Ishikawa (cell line): ENCODE results near the gene TACSTD2.

Source experiments
- CEBPB ChIP-seq: IDR thresholded peaks from 2 replicates; pipeline ENCODE4 v1.6.1; 2012
- CREB1 ChIP-seq: IDR thresholded peaks from 2 replicates; pipeline ENCODE4 v1.6.1; 2012; ENCODE audit warnings: low read depth
- EGR1 ChIP-seq: IDR thresholded peaks from 2 replicates; pipeline ENCODE4 v1.6.1; 2012
- EP300 ChIP-seq: IDR thresholded peaks from 2 replicates; pipeline ENCODE4 v1.6.1; 2012; ENCODE audit warnings: borderline replicate concordance
- FOXM1 ChIP-seq: IDR thresholded peaks from 2 replicates; pipeline ENCODE4 v1.6.1; 2012; ENCODE audit warnings: low read depth, borderline replicate concordance
- NFIC ChIP-seq: IDR thresholded peaks from 2 replicates; pipeline ENCODE4 v1.6.1; 2012
- RAD21 ChIP-seq: IDR thresholded peaks from 2 replicates; pipeline ENCODE4 v1.6.1; 2012; ENCODE audit warnings: low read depth
- TAF1 ChIP-seq: IDR thresholded peaks from 2 replicates; pipeline ENCODE4 v1.6.1; 2012; ENCODE audit warnings: low read depth, mild to moderate bottlenecking
- TCF12 ChIP-seq: IDR thresholded peaks from 2 replicates; pipeline ENCODE4 v1.6.1; 2012; ENCODE audit warnings: low read depth
- TEAD4 ChIP-seq: IDR thresholded peaks from 2 replicates; pipeline ENCODE4 v1.6.1; 2012
- YY1 ChIP-seq: IDR thresholded peaks from 2 replicates; pipeline ENCODE4 v1.6.1; 2012; ENCODE audit warnings: low read depth
- ZBTB7A ChIP-seq: IDR thresholded peaks from 2 replicates; pipeline ENCODE4 v1.6.1; 2012; ENCODE audit warnings: low read depth
- TF ChIP-seq, protein P1 (sequence below): IDR thresholded peaks from 2 replicates; pipeline ENCODE4 v1.6.1; 2012
- TF ChIP-seq, protein P2 (sequence below): IDR thresholded peaks from 2 replicates; pipeline ENCODE4 v1.6.1; 2012
- TF ChIP-seq, protein P3 (sequence below): IDR thresholded peaks from 2 replicates; pipeline ENCODE4 v1.6.1; 2012; ENCODE audit warnings: low read depth, mild to moderate bottlenecking

The TACSTD2 gene

DNA sequence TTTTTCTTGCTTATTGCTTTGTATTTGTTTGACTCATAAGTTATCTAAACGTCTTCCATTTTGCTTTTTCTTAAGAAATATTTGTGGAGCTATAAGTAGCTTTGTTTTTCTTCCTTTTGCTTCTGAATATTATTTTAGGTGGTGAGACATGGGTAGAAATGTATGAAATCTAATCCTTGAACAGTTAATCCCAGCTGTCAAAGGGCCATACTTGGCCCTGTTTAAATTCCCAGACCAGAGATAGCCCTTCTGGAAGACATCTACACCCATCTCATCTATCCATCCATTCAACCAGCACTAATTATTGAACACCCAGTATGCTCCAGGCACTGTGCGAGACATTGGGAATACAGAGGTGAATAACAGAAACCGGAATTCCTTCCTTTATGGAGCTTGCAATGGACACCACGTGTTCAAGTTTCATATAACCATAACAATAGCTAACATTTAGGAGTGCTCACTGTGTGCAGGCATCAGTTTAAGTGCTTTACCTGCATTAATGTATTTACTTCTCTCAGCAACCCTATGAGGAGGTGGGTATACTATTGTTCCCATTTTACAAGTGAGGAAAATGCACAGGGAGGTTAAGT is 8.7 kb downstream of the TACSTD2 start:
- TF ChIP-seq, protein P1, sequence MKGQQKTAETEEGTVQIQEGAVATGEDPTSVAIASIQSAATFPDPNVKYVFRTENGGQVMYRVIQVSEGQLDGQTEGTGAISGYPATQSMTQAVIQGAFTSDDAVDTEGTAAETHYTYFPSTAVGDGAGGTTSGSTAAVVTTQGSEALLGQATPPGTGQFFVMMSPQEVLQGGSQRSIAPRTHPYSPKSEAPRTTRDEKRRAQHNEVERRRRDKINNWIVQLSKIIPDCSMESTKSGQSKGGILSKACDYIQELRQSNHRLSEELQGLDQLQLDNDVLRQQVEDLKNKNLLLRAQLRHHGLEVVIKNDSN = peak; percentile 55; the same call in 1 of the 2 replicates
- TF ChIP-seq, protein P2, sequence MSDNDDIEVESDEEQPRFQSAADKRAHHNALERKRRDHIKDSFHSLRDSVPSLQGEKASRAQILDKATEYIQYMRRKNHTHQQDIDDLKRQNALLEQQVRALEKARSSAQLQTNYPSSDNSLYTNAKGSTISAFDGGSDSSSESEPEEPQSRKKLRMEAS = peak; percentile 31; the same call in 1 of the 2 replicates
- TF ChIP-seq FOXM1 = no peak

DNA sequence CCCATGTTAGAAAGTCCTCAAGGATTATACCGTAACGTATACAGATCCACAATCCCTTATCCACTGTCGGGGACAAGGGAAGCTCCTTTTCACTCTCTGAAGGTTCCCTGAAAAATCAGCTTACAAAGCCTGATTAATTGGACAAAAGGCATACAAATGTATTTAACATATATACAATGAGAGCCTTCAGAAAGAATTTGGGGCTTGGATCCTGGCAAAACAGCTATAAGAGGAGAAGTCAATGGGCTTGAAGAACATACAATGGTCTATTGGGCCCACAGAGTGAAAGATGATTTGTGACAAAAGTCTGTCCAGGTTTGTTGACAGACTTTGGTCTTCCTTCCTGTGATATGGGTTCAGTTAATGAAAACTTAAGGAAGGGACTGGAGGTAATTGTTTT is 10.7 kb downstream of the TACSTD2 start:
- TF ChIP-seq, protein P2 = no peak
- TF ChIP-seq YY1 (no peak), FOXM1 (no peak), TCF12 (no peak), TAF1 (no peak), RAD21 (no peak), TEAD4 (no peak), CEBPB (no peak), EGR1 (no peak), ZBTB7A (no peak), CREB1 (no peak)
- TF ChIP-seq, protein P1 = no peak

DNA sequence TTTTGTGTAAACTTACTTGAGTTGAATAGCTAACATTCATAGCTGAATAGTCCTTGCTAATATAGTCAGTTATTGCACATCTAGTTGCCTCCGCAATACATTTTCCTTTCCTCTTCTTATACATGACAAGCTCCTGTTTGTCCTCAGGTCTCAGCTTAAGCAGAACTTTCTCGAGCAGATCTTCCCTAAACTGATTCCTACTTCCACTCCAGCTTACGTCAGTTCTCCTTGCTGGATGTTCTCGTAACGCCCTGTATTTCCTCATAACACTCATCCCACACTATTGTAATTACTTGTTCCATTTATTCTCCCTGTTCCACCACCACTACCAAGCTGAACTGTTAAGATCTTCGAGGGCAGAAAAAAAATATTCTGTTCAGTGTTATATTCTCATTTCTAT is 15.4 kb downstream of the TACSTD2 start:
- TF ChIP-seq TAF1 = no peak
- TF ChIP-seq NFIC = no peak
- TF ChIP-seq, protein P1 = no peak
- no peak for TF ChIP-seq EP300
- TF ChIP-seq FOXM1 = no peak
- TF ChIP-seq, protein P3, sequence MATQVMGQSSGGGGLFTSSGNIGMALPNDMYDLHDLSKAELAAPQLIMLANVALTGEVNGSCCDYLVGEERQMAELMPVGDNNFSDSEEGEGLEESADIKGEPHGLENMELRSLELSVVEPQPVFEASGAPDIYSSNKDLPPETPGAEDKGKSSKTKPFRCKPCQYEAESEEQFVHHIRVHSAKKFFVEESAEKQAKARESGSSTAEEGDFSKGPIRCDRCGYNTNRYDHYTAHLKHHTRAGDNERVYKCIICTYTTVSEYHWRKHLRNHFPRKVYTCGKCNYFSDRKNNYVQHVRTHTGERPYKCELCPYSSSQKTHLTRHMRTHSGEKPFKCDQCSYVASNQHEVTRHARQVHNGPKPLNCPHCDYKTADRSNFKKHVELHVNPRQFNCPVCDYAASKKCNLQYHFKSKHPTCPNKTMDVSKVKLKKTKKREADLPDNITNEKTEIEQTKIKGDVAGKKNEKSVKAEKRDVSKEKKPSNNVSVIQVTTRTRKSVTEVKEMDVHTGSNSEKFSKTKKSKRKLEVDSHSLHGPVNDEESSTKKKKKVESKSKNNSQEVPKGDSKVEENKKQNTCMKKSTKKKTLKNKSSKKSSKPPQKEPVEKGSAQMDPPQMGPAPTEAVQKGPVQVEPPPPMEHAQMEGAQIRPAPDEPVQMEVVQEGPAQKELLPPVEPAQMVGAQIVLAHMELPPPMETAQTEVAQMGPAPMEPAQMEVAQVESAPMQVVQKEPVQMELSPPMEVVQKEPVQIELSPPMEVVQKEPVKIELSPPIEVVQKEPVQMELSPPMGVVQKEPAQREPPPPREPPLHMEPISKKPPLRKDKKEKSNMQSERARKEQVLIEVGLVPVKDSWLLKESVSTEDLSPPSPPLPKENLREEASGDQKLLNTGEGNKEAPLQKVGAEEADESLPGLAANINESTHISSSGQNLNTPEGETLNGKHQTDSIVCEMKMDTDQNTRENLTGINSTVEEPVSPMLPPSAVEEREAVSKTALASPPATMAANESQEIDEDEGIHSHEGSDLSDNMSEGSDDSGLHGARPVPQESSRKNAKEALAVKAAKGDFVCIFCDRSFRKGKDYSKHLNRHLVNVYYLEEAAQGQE = no peak
- TF ChIP-seq EGR1 = no peak
- no peak for TF ChIP-seq TCF12
- no peak for TF ChIP-seq RAD21
- TF ChIP-seq, protein P2 = no peak
- no peak for TF ChIP-seq CEBPB
- no peak for TF ChIP-seq ZBTB7A
- TF ChIP-seq CREB1 = no peak
- TF ChIP-seq YY1 = no peak
- TF ChIP-seq TEAD4 = no peak

DNA sequence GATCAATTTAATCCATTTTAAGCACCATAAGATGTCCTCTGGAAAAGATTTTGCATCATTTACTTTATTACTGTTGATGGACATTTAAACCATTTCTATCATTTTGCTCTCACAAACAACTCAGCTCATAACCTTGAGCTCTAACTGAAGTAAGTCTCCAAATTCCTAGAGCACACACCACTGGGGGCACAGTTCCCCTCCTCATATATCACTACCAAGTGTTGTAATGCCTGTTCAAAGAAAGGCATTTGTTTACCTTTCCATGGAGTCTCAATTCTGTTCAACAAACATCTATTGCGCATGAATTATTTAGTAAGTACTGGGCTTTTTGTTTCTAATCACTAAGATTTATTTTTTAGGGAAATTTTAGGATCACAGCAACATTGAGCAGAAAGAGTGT is 21.7 kb downstream of the TACSTD2 start:
- no peak for TF ChIP-seq TCF12

DNA sequence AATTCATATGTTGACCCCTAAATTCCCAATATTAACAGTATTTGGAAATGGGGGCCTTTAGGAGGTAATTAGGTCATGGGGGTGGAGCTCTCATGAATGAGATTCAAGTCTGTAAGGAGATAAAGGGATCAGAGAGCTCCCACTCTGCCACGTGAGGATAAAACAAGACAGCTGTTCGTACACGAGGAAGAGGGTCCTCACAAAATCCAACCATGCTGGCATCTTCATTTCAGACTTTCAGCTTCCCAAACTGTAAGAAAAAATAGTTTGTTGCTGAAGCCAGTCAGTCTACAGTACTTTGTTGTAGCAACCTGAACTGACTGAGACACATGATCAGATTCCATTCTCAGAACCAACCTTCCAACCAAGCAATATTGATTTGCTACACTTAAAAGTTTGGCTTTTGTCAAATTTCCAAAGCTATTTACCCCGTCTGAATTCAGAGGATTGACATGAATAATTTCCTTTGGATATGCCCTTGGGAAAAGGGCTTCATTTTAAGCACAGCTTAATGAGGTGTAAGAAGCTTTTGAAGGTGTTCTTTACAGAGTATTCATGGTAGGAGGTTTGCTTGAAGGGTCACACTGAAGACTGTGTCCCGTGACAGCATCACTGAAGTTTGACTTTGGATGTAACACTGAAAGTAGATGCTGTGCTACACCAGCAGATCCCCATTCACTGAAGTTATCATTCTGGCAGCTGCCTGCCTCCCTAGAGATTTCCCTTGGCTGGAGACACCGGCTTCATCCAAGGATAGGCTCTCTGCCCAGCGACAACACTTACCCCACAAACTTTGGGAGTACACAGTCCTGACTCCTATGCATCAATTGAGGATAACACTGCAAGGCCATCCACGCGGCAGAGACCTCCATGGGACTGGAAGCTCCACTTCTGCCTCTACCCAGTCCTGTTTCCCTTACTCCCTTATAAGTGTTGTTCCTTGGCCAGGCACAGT is 25.6 kb downstream of the TACSTD2 start:
- TF ChIP-seq NFIC = no peak
- no peak for TF ChIP-seq ZBTB7A
- TF ChIP-seq TEAD4 = no peak
- TF ChIP-seq, protein P2 = no peak
- no peak for TF ChIP-seq FOXM1
- no peak for TF ChIP-seq EGR1
- no peak for TF ChIP-seq RAD21
- TF ChIP-seq YY1 = no peak
- no peak for TF ChIP-seq EP300
- TF ChIP-seq, protein P1 = no peak
- TF ChIP-seq CEBPB = no peak
- TF ChIP-seq TAF1 = no peak
- no peak for TF ChIP-seq TCF12
- no peak for TF ChIP-seq CREB1
- TF ChIP-seq, protein P3 = no peak
